T-helper 2 cell treated with Interferon-gamma antibody and Interleukin-4, amounts not matched to agents 100 ng/mL and 5 ng/mL, for 36 hours (primary cell): ENCODE data around the gene NR5A1. TPM values are rescaled to one million over a fixed set of nuclear protein-coding genes. Genes with fewer than 3 reads are reported as not detected.

ENCODE experiments used
- intact Hi-C: fragments of 100-400 bp; cut with micrococcal nuclease; formaldehyde crosslinking; loops from one replicate; pipeline ENCODE4 v1.15.1; 2023
- total RNA-seq: library from RNA; stranded (reverse); gene quantifications from 2 replicates; pipeline ENCODE4 v1.2.3, GENCODE V29; 2022

Gene NR5A1
- total RNA-seq, 1 donor from 2014 or later: not detected

- intact Hi-C loops: no loop called here
These were observed 63.0 kb downstream of the NR5A1 start for GRCh38 chr9:124444166-124444565.

GRCh38 chr9:124443625-124444024 is 63.6 kb downstream of the NR5A1 start:
- intact Hi-C loops: no loop called here

DNA sequence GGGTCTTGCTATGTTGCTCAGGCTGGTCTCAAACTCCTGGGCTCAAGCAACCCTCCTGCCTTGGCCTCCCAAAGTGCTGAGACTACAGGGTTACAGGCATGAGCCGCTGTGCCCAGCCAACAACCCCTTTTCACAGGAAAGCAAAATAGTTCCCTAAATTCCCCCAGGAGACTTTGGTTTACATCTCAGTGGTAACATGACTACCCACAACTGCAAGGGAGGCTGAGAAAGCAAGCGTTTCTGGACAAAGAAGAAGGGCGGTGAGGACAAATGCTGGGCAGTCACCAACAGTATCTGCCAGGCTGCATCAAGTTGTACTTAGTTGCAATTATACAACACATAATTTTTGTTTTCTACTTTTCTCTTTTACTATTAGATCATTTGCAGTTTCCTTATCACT is 64.4 kb downstream of the NR5A1 start:
- intact Hi-C loops: no loop called here

- intact Hi-C loops: no loop called here
These were observed 64.8 kb downstream of the NR5A1 start for GRCh38 chr9:124442379-124442778.

DNA sequence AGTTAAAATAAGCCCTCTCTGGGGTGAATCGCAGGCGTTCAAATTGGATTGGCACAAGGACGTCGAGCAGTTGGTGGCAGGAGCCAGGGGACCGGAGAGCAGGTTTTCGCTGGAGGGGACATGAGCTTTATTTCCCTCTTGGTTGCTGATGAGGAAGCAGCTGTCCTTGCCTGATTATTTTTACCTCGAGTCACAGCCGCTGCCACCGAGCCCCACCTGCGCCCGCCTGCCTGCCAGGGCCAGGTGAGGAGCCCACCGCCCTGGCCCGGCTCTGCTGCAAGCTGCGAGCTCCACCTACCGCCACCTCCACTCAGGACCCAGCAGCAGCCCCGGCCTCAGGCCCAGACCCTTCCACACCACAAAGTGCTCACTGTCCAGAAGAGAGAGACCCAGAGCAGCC is 65.9 kb downstream of the NR5A1 start:
- intact Hi-C loops: no loop called here

DNA sequence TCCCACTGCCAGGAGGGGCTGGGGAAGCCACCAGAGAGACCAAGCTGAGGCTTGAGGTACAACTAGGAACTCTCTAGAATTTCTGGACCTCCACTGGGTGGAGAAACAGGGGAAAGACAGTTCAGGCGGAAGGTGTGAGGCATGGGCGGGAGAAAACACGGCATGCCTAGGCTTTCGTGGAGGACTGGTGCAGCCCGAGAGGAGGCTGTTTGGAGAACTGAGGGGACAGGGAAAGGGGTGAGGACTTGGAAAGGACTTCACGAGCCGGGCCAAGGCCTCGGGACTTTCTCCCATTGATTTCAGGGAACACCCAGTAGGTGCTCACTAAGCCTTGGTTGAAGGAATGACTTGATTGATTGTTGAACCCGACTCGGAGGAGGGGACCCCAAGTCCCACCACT is 66.4 kb downstream of the NR5A1 start:
- intact Hi-C loops: no loop called here

- intact Hi-C loops: no loop called here
These were observed 67.4 kb downstream of the NR5A1 start for GRCh38 chr9:124439686-124440243.

DNA sequence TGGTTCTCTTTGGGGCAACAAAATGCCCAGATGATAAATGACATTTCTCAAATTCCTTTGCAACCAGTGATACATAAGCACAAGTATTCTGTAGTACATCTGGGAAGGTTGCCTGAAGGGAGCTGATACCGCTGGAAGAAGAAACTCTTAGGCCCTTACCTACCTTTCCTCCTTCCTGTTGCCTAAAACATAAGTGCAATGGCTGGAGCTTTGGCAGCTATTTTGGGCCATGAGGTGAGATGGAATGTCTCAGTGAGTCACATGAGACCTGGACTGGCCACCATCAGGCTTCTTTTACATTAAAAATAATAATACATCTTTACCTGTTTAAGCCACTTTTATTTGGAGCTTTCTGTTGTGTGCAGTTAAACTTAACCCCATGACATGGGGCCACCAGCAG is 68.1 kb downstream of the NR5A1 start:
- intact Hi-C loops: no loop called here

GRCh38 chr9:124438091-124438490 is 69.1 kb downstream of the NR5A1 start:
- intact Hi-C loops: no loop called here

- intact Hi-C loops: no loop called here
These were observed 70.1 kb downstream of the NR5A1 start for GRCh38 chr9:124437086-124437485.

DNA sequence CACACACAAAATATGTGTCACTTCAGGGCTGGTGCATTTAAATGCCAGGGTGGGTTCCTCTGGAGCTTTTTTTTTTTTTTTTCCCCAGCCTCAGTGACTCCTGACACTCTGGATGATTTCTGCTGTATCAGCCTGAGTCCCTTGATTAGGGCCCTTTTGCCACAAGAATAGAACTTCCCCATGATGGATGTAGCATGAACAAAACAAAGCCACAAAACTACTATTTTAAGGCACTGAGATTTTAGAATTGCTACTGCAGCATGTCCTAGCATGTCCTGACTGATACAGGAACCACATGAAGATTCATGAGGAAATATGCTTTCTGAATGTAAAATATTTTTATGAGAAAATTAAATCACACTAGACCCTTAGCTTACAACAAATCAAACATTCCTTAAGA is 70.9 kb downstream of the NR5A1 start:
- intact Hi-C loops: no loop called here

Other genes with a start within 250 kb of the NR5A1 start
- 28.6 TPM in 2 replicates for gene NEK6, start 249.4 kb downstream of the NR5A1 start, total RNA-seq
- gene PSMB7, start 92.0 kb downstream of the NR5A1 start, total RNA-seq: 140 and 142 TPM in 2 replicates
- not detected in 2 replicates for gene ADGRD2, start 56.9 kb downstream of the NR5A1 start, total RNA-seq